ENCODE results near the gene FRS2.

Gene FRS2

GRCh38 chr12:69512820-69513219 is 42.6 kb downstream of the FRS2 start:
- DNase-seq (ENCODE audit: low spot score) (no peak), ATAC-seq (ENCODE audit: low read depth) (no peak)
- H3K4me3 ChIP-seq (ENCODE audit: severe bottlenecking), result no peak overlapping the region
- H3K9me3 ChIP-seq (ENCODE audit: severe bottlenecking), result no peaks in the 10 kb centered on the region
- H3K4me1 ChIP-seq (ENCODE audit: insufficient read depth, poor library complexity, severe bottlenecking), result peaks cover 19% of the 10 kb centered on the region
- H3K27ac ChIP-seq (ENCODE audit: poor library complexity, severe bottlenecking), result no peak overlapping the region
- TF ChIP-seq CTCF (IDR thresholded peaks at IDR 0.05; ENCODE audit: poor library complexity, severe bottlenecking), result no peak
- no peaks in the 10 kb centered on the region; the same call in 1 of the 2 replicates for H3K36me3 ChIP-seq (ENCODE audit: low read depth)
- H3K27me3 ChIP-seq (ENCODE audit: insufficient read depth, poor library complexity, severe bottlenecking), result no peaks in the 10 kb centered on the region

- TF ChIP-seq CTCF (IDR thresholded peaks at IDR 0.05; ENCODE audit: poor library complexity, severe bottlenecking), result no peak
- Histone ChIP-seq H3K27ac (ENCODE audit: poor library complexity, severe bottlenecking) (no peak overlapping the region), H3K9me3 (ENCODE audit: severe bottlenecking) (no peaks in the 10 kb centered on the region), H3K4me1 (ENCODE audit: insufficient read depth, poor library complexity, severe bottlenecking) (peaks cover 19% of the 10 kb centered on the region), H3K4me3 (ENCODE audit: severe bottlenecking) (no peak overlapping the region), H3K27me3 (ENCODE audit: insufficient read depth, poor library complexity, severe bottlenecking) (no peaks in the 10 kb centered on the region), H3K36me3 (ENCODE audit: low read depth) (no peaks in the 10 kb centered on the region; the same call in 1 of the 2 replicates)
- DNase-seq (ENCODE audit: low spot score) (no peak), ATAC-seq (ENCODE audit: low read depth) (no peak)
These were observed 43.1 kb downstream of the FRS2 start for GRCh38 chr12:69513297-69513696.

- ATAC-seq (ENCODE audit: low read depth) (no peak), DNase-seq (ENCODE audit: low spot score) (no peak)
- Histone ChIP-seq H3K4me1 (ENCODE audit: insufficient read depth, poor library complexity, severe bottlenecking) (peaks cover 13% of the 10 kb centered on the region), H3K4me3 (ENCODE audit: severe bottlenecking) (no peak overlapping the region), H3K36me3 (ENCODE audit: low read depth) (no peaks in the 10 kb centered on the region; the same call in 1 of the 2 replicates), H3K9me3 (ENCODE audit: severe bottlenecking) (no peaks in the 10 kb centered on the region), H3K27me3 (ENCODE audit: insufficient read depth, poor library complexity, severe bottlenecking) (no peaks in the 10 kb centered on the region), H3K27ac (ENCODE audit: poor library complexity, severe bottlenecking) (no peak overlapping the region)
- no peak for TF ChIP-seq CTCF (IDR thresholded peaks at IDR 0.05; ENCODE audit: poor library complexity, severe bottlenecking)
These were observed 43.9 kb downstream of the FRS2 start for GRCh38 chr12:69514111-69514510.

GRCh38 chr12:69514845-69515244 is 44.7 kb downstream of the FRS2 start:
- no peak for TF ChIP-seq CTCF (IDR thresholded peaks at IDR 0.05; ENCODE audit: poor library complexity, severe bottlenecking)
- H3K36me3 ChIP-seq (ENCODE audit: low read depth), result no peaks in the 10 kb centered on the region; the same call in 1 of the 2 replicates
- no peaks in the 10 kb centered on the region for H3K9me3 ChIP-seq (ENCODE audit: severe bottlenecking)
- no peaks in the 10 kb centered on the region for H3K27me3 ChIP-seq (ENCODE audit: insufficient read depth, poor library complexity, severe bottlenecking)
- peaks cover 10% of the 10 kb centered on the region for H3K4me1 ChIP-seq (ENCODE audit: insufficient read depth, poor library complexity, severe bottlenecking)
- no peak for ATAC-seq (ENCODE audit: low read depth)
- no peak overlapping the region for H3K27ac ChIP-seq (ENCODE audit: poor library complexity, severe bottlenecking)
- H3K4me3 ChIP-seq (ENCODE audit: severe bottlenecking), result no peak overlapping the region
- DNase-seq (ENCODE audit: low spot score), result no peak

GRCh38 chr12:69515394-69515930 is 45.3 kb downstream of the FRS2 start:
- ATAC-seq (ENCODE audit: low read depth), result no peak
- Histone ChIP-seq H3K27me3 (ENCODE audit: insufficient read depth, poor library complexity, severe bottlenecking) (no peaks in the 10 kb centered on the region), H3K4me1 (ENCODE audit: insufficient read depth, poor library complexity, severe bottlenecking) (peaks cover 10% of the 10 kb centered on the region), H3K36me3 (ENCODE audit: low read depth) (no peaks in the 10 kb centered on the region; the same call in 1 of the 2 replicates), H3K9me3 (ENCODE audit: severe bottlenecking) (no peaks in the 10 kb centered on the region), H3K4me3 (ENCODE audit: severe bottlenecking) (no peak overlapping the region), H3K27ac (ENCODE audit: poor library complexity, severe bottlenecking) (no peak overlapping the region)
- no peak for TF ChIP-seq CTCF (IDR thresholded peaks at IDR 0.05; ENCODE audit: poor library complexity, severe bottlenecking)
- no peak for DNase-seq (ENCODE audit: low spot score)
